BE2C (cell line): Measurements from ENCODE around the gene IGSF11.

ENCODE experiments used
- DNase-seq: peaks from one replicate; pipeline ENCODE4 v3.0.0-alpha.2; 2020
- H3K27me3 ChIP-seq: fragments of 250-450 bp; sonication (Bioruptor Pico); 2 replicates; pipeline ENCODE4 v1.5.1; 2020; ENCODE audit warnings: mild to moderate bottlenecking
- H3K36me3 ChIP-seq: fragments of 250-450 bp; sonication (Bioruptor Pico); 2 replicates; pipeline ENCODE4 v1.5.1; 2020; ENCODE audit warnings: mild to moderate bottlenecking
- H3K4me1 ChIP-seq: fragments of 250-450 bp; sonication (Bioruptor Pico); 2 replicates; pipeline ENCODE4 v1.5.1; 2020
- H3K4me3 ChIP-seq: 2 replicates; pipeline ENCODE4 v1.5.1; 2011; ENCODE audit warnings: low read depth, low read length
- H3K9me3 ChIP-seq: fragments of 250-450 bp; sonication (Bioruptor Pico); 2 replicates; pipeline ENCODE4 v1.5.1; 2020
- TF ChIP-seq, protein P1 (sequence below): IDR thresholded peaks from 2 replicates; pipeline ENCODE4 v1.5.1; 2012; ENCODE audit warnings: mild to moderate bottlenecking, low read depth, low read length

IGSF11 gene

DNA sequence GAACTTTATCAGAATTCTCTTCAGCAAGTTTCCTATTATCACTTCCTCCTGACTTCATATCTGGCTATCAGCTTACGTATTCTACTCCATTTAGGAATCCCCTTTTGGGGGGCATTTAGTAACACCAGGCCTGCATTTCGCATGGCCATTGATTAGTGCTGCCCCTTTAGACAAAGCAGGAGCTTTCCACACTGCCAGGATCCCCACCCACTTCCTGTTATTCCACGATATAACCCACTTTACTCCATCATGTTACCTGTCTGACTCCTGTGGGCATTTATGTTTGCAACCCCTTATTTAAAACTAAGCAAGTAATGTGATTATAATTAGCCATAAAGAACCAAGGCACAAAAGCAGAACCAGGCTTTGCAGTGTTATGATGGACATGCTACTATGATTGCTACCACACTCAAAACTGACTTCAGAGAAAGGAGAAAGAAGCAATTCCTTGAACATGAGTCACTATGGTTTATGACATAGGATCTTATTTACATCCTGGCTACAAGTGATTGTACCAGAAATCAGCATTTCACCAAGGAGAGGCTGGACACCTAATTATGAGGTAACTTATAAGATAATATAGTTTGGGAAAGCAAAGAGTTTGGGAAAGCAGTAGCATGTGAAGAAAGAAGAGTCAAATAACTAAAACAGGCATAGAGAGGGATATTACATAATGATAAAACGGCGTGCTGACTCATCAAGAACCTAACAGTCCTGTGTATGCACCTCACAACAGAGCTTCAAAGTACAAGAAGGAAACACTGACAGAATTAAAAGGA lies 96.3 kb downstream of the IGSF11 start:
- H3K4me1 ChIP-seq: no peaks in the 10 kb centered on the region
- no peak for DNase-seq
- TF ChIP-seq, protein P1, sequence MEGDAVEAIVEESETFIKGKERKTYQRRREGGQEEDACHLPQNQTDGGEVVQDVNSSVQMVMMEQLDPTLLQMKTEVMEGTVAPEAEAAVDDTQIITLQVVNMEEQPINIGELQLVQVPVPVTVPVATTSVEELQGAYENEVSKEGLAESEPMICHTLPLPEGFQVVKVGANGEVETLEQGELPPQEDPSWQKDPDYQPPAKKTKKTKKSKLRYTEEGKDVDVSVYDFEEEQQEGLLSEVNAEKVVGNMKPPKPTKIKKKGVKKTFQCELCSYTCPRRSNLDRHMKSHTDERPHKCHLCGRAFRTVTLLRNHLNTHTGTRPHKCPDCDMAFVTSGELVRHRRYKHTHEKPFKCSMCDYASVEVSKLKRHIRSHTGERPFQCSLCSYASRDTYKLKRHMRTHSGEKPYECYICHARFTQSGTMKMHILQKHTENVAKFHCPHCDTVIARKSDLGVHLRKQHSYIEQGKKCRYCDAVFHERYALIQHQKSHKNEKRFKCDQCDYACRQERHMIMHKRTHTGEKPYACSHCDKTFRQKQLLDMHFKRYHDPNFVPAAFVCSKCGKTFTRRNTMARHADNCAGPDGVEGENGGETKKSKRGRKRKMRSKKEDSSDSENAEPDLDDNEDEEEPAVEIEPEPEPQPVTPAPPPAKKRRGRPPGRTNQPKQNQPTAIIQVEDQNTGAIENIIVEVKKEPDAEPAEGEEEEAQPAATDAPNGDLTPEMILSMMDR: no peak

DNA sequence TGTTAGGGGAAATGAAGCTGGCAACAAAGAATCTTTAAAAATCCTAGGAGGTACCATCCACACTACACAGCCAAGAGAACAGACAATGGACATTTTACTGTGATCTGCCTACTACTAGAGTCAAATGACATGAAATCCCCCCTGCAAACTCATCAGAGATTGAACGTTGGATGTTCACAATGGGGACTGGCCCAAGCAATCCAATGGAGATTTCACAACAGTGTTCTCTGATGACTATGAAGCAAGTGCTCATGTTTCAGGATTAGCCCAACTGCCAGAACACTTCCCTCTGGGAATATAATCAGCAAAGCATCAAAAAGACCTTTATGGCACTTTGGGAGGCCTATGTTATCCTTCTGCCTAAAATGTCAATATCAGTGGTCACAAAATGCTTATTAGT lies 97.8 kb downstream of the IGSF11 start:
- Histone ChIP-seq H3K4me1 (no peaks in the 10 kb centered on the region), H3K36me3 (no peaks in the 10 kb centered on the region), H3K9me3 (no peaks in the 10 kb centered on the region), H3K4me3 (no peak overlapping the region), H3K27me3 (peaks cover 16% of the 10 kb centered on the region)
- TF ChIP-seq, protein P1: no peak
- no peak for DNase-seq

More for the DNA sequence above, 96.3 kb downstream of the IGSF11 start:
- no peak overlapping the region for H3K4me3 ChIP-seq
- H3K9me3 ChIP-seq: no peaks in the 10 kb centered on the region
- H3K27me3 ChIP-seq: peaks cover 6% of the 10 kb centered on the region; the same call in 1 of the 2 replicates
- no peaks in the 10 kb centered on the region for H3K36me3 ChIP-seq

DNA sequence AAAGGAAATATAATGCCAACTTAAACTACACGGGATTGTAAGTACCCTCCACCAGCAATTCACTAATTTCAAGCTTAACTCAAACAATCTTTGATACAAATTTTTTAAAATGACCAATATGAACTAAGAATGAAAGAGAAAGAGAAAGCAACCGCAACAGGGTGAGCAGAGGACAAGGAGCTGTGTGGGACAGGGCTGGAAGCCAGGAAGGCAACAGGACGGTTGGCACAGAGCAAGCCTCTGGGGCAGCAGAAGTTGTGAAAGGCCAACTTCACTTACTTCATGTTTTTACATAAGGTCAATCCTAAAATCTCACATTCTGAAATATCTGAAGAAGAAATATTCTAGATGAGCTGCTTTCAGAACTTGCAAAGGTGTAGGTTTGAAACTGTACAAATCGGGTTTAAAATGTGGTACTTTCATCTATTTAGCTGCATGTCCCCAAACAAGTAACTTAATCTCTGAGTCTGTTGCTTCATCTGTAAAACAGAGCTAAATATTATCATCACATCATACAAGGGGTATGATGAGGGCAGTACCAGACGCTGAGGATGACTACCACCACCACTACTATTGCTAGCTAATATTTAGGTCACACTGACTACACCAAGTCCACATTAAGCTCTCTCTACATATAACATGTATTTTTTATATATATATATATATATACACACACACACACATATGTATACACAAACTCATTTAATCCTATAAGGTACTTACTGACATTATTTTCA lies 101.7 kb downstream of the IGSF11 start:
- no peaks in the 10 kb centered on the region for H3K36me3 ChIP-seq
- H3K9me3 ChIP-seq: no peaks in the 10 kb centered on the region
- no peaks in the 10 kb centered on the region for H3K4me1 ChIP-seq
- no peak for DNase-seq
- peaks cover 42% of the 10 kb centered on the region for H3K27me3 ChIP-seq
- TF ChIP-seq, protein P1: no peak
- no peak overlapping the region for H3K4me3 ChIP-seq

DNA sequence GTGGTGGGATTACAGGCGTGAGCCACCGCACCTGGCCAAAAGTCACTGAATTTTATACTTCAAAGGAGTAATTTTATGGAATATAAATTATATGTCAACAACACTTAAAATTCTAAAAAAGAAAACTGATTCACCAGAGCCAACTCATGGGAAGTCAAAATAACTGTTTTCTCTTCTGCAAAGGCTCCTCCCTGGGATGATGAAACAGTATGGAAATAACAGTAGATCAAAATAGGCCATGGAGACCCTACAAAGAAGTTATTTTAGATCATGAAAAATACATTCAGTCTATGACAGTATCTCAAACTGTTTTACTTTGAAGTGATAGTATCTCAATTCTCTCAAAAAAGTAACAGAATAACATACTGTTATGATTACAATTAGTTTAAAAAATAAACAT lies 102.7 kb downstream of the IGSF11 start:
- H3K4me3 ChIP-seq: no peak overlapping the region
- peaks cover 49% of the 10 kb centered on the region for H3K27me3 ChIP-seq
- TF ChIP-seq, protein P1: no peak
- no peak for DNase-seq
- H3K36me3 ChIP-seq: no peaks in the 10 kb centered on the region
- no peaks in the 10 kb centered on the region for H3K4me1 ChIP-seq
- no peaks in the 10 kb centered on the region for H3K9me3 ChIP-seq

DNA sequence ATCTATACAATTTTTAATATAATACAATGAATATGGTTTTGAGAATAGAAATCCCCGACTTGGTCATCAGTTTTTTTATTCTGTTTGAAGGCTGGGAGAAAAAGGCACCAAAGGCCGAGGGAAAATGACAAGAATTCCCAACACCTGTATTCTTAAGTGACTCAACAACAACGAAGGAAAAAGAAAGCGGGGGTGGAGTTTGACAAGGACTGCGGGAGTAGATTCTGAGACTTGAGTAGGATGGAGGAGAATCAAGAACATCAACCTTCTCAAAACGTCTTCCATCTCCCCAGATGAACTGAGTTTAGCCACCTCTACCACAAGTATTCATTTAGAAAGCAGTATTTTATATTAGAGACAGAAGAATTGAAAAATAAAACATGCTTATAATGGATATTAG lies 107.2 kb downstream of the IGSF11 start:
- Histone ChIP-seq H3K36me3 (no peaks in the 10 kb centered on the region), H3K9me3 (no peaks in the 10 kb centered on the region), H3K27me3 (peaks cover 60% of the 10 kb centered on the region), H3K4me1 (no peaks in the 10 kb centered on the region), H3K4me3 (no peak overlapping the region)
- DNase-seq: no peak
- TF ChIP-seq, protein P1: no peak

DNA sequence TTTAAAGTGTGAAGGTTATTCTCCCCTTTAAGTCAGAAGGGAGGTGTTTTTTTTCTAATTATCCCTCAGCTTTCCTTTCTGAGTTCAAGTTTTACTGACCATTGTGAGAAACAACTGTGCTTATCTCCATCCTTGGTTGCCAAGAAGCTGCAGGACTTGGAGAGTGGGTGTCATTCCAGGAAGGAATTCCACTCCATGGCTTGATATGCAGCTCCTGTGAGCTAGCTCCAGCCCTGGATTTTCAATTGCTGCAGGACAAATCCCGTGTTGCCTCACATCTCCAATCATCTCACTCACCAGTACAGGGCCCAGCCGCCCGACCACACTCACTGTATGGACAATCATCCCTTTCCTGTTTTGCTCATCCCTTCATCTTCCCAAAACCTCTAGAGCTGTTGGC lies 122.5 kb downstream of the IGSF11 start:
- Histone ChIP-seq H3K9me3 (no peaks in the 10 kb centered on the region), H3K4me1 (no peaks in the 10 kb centered on the region), H3K4me3 (no peak overlapping the region), H3K36me3 (no peaks in the 10 kb centered on the region), H3K27me3 (peaks cover 30% of the 10 kb centered on the region)
- no peak for DNase-seq
- TF ChIP-seq, protein P1: no peak
